GM21619 (cell line): ENCODE results near the gene MEF2C.
A peak's percentile ranks its signal among the peaks of the same experiment; 100 is the strongest.
"Not testable (repeated sequence)": the region's sequence is repeated elsewhere in the genome, so short reads cannot be mapped to it uniquely, and the experiment has no call there.

Experiments
- ATAC-seq: cut with Tn5 transposase; IDR thresholded peaks from one replicate; pipeline ENCODE4 v1.9.1; 2021; ENCODE audit not compliant: unreplicated experiment

MEF2C gene

DNA sequence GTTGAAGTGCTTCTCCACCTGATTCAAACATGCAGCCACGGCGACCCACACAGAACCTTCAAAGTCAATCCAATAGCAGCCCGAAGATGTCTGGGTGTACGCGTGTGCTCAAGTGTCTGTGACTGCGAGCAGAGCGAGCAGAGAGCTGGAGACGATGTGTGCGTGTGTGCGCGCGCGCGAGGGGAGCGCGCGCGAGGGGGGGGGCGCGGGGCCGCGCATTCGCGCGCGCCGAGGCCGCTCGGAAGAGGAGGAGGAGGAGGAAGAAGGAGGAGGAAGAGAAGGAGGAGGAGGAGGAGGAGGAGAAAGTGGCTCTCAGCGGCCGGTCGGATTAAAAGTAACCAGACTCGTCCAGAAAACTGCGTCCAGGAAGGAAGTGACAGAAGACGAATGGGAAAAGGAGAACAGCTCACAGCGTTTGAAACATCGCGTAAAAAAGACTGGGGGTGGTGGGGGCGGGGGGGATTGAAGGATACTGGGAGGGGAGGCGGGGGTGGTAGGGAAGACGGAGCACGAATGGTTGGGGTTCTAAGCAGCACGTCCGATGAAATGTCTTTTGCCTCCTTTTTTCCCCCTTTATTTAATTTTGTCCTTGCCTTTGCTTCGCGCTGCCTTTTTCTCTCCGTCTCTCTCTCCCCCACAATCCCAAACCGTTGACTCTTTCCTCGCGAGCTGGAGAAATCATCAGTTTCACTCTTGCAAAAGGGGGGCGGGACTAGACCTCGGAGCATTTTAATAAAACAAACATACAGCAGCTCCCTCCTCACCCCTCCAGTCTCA lies at the start of gene MEF2C:
Gene MEF2C (minus strand): TSS at position 126 of the 777 bp plus-strand sequence. CDS start 59,396 bp downstream, outside the sequence.
- peak; percentile 28 for ATAC-seq

DNA sequence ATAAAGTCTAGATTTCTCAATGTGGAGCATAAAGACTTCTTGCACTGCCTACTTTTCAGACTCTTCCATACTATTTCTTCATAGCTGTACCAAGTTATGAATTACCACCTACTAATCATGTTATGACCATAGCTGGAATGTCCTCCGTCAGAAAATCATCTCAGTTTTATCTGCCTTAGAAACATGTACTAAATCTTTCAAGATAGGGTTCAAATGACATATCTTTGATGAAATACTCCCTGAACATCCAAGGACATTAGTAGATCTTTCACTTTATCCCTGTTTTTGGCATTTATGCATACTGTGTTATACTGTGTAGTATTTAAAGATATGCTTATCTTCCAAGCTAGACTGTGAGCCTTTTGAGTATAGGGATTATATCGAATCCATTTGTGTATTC lies 49.6 kb upstream of the MEF2C start:
- no peak for ATAC-seq

DNA sequence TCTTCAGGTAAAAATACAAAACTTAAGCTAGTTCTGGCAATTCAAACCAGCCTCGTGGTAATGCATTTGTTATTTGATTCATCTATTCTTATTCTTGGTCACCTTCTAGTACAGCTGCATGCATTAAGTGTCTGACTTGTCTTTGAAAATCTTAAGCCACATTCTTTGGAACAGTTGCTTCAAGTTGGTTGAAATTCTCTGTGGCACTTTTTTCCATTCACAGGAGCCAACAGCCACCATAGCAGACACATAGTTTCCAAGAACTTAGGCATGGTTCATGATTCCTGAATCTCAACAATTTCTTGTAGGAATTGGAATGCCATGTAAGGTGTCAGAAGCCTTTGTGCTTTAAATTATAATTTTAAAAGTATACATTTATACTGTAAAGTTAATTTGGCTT lies 47.4 kb upstream of the MEF2C start:
- no peak for ATAC-seq

DNA sequence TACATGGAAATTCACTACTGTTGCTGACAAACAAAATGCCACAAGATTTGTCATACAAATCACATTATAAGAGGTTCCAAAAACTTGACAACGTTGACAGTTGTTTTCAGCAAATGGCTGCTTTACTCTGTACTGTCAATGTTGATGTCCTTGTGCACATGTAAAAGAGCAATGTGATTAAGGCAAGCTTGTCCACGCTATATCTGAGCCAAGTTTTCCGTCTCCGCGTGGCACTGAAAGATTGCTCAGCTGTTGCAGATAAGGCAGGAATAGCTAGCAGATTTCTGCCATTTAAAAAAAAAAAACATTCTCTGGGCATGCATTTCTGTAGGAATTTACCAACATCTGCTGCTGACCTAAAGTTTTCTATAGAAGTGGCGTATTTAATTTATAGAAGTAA lies 46.4 kb upstream of the MEF2C start:
- no peak for ATAC-seq

DNA sequence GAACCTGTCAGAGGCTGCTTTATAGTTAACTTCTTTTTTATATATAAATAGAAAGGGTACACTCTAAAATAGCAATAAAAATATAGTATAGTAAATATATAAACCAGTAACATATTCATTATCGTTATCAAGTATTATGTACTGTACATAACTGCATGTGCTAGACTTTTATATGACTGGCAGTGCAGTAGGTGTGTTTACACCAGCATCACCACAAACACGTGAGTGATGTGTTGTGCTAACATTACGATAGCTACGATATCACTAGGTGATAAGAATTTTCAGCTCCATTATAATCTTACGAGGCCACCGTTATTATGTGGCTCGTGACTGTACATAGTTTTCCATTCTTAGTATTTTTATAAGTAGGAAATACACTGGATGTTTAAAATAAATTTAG lies 43.8 kb upstream of the MEF2C start:
- ATAC-seq: no peak

DNA sequence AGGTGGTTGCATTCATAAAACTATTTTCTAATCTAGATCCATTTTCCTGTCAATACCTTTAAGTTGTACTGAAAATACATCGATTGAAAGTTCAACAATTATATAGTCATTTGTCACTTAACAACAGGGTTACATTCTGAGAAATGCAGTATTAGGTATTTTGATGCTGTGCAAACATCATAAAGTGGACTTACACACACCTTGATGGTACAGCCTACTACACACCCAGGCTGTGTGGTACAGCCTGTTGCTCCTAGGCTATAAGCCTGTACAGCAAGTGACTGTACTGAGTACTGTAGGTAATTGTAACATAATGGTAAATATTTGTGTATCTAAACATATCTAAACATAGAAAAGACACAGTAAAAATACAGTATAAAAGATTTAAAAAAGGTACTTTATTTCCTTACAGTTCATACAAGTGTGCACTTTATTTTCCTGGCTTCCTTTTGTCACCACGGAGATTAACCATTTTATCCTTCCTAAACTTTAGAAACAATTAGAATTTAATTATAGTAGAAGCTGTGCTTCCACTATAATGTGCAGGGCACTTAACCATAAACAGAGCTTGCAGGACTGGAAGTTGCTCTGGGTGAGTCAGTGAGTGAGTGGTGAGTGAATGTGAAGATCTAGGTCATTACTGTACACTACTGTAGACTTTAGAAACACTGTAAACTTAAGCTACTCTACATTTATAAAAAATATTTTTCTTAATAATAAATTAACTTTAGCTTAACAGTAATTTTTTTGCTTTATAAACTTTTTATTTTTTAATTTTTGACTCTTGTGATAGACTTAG lies 42.9 kb upstream of the MEF2C start:
- ATAC-seq: no peak

DNA sequence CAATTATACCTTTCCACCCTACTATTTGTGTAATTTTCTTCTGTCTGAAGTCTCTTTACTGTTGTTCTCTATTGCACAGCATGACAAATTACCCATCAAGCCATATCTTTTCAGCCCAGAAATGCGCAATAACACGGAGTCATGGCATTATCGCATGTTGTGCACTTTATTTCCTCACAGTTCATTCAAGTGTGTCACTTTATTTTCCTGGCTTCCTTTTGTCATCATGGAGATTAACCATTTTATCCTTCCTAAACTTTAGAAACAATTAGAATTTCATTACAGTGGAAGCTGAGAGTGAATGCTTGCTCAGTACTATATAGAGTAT lies 41.3 kb upstream of the MEF2C start:
- no peak for ATAC-seq

DNA sequence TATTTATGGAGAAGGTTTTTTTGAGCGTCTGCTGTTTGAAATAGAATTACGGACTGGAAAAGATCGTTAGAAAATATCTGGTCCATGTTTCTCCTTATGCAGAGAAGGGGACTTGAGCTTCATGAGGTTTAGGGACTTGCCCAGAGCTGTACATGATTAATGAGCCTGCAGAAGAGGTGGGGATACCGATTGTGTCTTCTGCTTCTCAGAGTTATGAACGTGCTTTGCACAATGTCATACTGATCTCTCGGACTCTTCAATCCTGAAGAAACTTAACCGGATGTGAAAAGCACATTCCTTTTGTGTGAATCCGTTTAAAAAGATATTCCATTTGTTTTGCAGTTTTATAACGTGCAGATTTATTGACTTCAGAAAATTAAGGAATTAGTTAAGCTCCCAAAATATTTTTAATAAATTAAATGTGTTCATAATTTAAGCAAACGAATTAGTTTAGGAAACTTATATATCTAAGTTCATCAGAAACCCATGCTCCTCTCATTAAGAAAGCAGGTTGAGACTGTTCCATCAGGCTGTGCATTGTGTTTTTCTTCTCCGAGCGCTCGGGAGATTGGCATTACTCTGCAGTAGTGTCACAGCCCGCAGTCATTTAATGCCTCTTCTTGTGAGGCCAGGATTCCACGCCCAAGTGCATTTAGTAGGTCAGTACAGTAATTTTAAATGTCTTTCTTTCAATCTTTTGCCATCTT lies 40.8 kb upstream of the MEF2C start:
- ATAC-seq: no peak

DNA sequence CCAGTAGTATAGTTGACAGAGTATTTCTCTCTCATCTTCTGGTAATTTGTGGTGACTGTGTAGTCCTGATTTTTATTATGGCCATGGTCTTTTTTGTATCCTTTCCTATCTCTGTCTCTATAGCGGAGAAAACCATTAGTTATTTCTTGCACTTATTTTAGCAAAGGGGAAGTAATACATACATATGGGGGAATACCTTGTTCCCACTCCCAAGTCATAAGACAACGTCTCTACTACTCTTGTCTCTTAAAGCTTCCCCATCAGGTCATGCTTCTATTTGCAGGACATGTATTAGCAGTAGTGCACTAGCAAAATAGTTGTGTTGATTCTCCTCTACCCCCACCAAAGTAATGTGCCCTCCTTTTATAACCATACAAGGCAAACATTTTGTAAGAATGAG lies 29.8 kb upstream of the MEF2C start:
- not testable (repeated sequence) for ATAC-seq

DNA sequence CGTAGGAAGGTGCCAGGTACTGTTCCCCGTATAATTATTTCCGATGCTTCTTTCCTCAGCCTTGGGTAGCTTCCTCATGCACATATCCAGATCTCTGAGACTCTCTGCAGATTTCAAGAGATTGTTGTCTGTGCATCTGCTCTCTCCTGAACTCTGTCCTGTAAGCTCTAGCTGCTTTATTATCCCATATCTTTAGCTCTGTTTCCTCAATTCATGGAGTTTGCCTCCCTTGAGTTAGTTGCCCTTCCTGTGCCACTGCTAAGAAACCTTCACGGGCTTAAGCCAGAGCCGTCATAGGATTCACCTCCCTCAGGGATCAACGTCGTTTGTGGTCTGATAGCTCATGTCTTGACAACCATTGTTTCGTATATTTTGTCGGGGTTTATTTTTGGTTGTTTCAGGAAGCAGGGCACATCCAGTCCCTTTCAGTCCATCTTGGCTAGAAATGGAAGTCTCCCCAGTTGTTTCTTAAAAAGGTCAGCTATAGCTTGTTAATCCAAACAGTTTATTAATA lies 28.1 kb upstream of the MEF2C start:
- ATAC-seq: not testable (repeated sequence)

DNA sequence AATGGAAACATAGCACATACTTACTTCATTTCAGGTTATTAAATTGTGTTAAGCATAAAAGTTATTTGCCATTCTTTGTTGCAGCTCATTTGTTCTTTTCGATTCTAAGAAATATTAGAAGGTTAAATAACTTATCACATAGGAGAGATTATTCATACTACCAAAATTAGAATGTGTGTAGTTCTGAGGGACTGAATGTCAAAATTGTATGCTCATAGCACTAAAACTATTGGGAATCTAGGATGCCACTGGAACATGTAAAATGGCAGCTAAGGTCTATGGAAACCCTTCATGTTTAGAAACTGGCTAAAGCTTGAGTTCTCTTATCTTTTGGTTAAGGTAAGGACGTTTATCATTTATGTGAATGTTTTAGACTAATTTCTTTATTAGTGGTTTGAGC lies 21.5 kb upstream of the MEF2C start:
- not testable (repeated sequence) for ATAC-seq

DNA sequence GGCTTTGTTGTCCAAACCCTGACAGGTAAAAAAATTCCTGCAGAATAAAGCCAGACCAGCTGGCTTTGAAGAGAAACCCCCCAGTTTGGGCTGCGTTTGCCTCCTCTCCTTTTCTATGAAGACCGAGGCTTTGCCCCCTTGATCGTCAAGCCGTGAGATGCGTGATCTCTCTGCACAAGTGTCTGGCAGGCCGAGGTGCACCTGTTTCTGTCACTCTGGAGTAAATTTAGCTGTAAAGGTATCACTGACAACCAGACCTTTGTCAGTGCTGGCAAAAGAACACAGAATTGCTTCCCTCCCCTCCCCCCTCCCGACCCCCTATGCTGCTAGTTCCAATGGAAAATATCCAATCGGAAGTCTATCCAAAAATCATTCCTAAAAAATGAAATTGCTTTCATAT lies 21.0 kb upstream of the MEF2C start:
- ATAC-seq: not testable (repeated sequence)

DNA sequence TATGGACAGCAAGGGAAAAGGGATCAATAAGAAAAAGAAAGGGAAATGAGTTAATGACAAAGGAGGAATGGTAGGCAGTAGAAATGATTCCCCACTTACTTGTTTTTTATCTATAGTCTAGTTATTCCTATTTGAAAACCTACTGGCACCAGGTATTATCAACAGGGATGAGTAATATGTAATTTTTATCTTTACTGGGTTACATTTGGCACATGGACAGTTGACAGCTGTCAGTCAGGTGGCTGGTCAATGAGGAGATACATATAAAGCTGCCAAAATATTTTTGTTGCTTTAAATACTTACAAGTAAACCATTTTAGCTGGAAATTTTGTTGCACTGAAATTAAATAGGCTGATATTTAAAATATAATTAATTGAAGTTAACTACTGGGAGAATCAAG lies 18.1 kb upstream of the MEF2C start:
- ATAC-seq: not testable (repeated sequence)

DNA sequence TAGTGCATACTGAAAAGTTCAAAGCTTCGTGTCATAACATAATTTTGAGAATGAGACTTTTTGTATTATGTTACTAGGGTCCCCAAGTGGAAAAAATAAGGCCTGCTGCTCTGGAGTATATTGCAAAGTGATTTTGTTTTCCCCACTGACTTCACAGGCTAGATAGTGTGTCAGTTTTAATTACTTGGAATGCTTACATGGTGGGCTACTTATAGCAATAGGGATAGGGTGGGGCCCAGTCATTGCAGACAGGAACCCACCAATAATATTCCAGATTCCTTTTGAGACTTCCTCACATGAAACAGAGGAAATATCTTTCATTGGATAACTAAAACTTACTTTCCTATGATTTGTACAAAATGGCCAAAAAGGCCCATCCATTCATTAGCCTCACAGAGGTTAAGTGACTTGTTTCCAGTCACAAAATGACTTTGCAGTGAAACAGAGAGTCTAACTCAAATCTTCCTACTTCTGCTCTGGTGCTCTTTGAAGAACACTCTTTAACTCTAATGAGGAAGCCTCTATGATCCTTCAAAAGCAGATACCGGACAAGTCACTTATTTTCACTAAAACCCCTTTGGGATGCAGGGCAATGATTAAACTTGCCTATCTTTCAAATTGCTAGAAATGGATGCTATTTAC lies 16.2 kb upstream of the MEF2C start:
- no peak for ATAC-seq

DNA sequence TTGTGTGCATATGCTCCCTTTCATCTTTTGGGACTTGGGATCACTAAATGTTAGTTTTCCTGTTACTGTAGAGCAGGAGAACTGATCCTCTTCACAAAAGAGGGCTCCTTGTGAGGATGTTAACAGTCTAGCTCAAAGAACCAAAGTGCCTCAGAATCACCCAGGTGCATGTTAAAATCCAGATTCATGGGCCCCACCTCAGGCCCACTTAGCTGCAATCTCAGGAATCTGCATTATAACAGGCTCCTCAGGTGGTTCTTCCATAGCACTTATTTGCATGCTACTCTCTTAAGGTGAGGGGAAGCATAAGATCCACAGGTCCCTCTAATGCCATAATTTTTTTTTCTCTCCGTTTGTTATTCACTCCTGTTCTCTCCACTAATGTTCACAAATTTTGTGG lies 14.8 kb upstream of the MEF2C start:
- no peak for ATAC-seq

DNA sequence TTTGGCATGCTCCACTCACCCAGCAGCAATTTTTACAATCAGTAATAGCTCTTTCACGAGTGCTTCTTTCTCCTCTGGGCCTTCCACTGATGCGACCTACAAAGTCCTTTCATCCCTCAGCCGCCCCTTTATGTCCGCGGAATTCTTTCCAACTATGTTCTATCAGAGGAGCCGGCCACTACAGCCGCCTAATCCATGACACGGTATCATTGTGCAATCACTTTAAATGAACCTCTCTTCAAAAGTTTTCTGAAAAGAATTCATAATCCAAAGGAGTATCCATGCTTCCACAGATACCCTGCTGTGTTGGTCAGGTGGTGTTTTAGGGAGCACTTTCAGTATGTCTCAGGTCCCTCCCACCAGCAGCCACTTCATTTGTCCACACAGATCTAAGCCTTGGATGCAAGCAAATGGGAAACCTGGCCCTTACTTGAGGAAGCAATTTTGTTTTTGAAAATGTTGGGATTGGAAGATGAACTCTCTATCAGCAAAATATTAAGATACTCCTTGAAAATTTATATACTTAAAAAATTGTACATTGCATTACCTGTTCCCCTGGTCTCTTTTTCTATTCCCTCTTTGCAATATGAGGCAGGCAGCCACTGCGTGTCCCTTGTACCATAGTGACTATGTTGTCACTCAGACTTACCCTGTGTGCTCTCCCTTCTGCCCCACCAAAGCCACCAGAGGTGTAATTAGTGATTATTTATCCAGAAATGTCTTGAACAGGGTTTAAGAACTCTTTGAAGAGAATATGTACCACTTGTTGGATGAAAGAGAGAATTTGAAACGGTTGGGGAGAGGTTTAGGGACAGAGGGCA lies 12.9 kb upstream of the MEF2C start:
- no peak for ATAC-seq

DNA sequence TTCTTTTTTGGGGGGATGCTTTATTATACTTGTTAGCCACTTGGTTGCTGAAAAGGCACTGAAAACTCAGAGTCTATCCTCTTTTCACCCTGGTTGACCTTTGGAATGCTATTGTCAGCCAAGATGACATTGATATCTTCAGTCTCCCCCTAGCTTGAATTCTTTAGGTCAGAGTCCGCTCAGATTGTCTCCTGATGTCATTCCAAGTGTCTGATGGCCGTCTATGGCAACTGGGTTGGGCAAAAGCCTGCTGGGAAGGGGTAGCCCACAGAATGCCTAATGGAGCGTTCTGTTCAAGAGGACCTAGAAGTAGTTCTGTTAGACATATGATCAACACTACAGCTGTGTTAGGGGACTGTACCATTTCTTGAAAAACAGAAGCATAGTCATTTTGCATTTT lies 9.7 kb upstream of the MEF2C start:
- no peak for ATAC-seq

DNA sequence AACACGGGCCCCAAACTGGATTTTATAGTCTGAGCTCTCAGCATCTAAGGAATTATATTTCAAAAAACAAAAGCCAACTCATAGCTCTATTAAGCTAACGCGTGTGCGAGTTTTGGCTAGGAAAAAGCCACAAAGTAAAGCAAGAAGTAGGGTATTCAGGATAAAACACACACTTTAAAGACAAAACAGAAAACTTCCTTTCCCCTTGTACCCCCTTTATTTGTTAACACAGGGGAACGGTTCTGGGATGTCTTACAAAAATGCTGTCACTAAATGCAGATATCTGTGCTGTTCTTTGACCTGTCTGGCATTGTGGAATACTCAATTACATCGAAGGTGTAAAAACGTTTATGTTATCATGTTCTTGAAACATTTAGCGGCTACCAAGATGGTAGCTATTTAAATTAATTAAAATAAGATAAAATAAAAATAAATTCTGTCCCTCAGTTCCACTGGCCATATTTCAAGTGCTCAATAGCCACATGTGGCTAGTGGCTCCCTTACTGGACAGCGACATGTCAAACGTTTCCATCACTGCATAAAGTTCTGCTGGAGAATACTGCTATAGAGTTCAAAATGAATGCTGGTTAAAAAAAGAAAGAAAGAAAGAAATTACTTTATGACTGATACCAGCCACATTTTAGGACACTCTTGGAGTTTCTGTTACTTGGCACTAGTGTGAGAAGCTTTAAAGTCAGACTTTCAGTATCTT lies 7.2 kb upstream of the MEF2C start:
- no peak for ATAC-seq

DNA sequence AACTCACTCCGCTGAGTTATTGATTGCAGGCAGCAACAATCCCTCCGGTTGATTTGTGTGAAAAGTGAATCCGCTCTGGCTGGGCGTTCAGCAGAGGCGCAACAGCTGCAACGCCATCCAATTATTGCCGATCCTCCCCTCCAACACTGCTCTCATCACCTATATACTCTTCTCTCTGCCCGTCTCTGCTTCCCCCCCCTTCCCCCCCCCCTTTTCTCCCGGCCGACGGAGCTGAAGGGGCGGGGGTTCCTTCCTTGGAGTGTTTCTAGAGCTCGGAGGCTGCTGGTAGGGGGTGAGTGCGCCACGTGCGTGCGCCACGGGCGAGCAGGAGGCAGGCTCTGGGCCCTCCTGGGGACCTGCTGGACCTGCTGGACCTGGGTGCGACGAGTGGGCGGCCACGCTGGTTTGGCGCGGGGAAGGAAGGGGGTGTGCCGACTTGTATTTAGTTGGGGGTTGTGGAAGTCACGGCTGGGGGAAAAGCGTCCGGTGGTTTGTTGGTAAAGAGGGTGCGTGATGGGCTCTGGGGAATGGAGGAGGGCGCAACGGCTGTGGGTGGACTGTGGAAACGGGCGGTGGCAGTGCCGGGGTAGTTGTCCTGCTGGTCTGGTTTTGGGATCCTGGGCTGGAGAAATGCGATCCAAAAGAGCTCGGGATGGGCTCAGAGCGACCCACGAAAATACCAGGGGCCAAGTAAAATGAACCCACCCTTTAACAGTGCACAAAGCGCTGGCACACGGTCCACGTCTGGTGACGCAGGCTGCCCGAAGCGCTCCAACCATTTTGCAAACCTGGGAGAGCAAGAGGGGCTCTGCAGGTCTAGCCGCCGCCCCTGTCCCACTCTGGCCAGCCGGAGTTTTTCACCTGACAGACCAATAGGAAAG lies 6.4 kb upstream of the MEF2C start:
- ATAC-seq: peak; percentile 36
